ENCODE data around the gene ARHGEF4.

The ARHGEF4 gene

DNA sequence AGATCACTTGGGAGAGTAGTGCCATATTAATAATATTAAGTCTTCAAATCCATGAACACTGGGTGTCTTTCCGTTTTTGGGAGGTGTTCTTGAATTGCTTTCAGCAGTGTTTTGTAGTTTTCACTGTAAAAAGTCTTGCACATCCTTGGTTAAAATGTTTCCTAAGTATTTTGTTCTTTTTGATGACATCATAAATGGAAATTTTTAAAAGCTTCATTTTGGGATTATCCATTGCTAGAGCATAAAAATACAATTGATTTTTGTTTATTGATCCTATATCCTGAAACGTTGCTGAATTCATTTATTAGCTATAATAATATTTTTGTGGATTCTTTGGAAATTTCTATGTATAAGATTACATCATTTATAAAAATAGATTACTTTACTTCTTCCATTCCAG lies 96.8 kb downstream of the ARHGEF4 start:
- Mint-ChIP-seq H3K4me1 (ENCODE audit: low read depth) (no peaks in the 10 kb centered on the region), H3K27me3 (peaks cover 5% of the 10 kb centered on the region), H3K9me3 (peaks cover 23% of the 10 kb centered on the region), H3K36me3 (ENCODE audit: low read depth) (no peaks in the 10 kb centered on the region), H3K27ac (no peak overlapping the region), H3K4me3 (no peak overlapping the region)
- intact Hi-C loops (cut with micrococcal nuclease), result no loop called here

DNA sequence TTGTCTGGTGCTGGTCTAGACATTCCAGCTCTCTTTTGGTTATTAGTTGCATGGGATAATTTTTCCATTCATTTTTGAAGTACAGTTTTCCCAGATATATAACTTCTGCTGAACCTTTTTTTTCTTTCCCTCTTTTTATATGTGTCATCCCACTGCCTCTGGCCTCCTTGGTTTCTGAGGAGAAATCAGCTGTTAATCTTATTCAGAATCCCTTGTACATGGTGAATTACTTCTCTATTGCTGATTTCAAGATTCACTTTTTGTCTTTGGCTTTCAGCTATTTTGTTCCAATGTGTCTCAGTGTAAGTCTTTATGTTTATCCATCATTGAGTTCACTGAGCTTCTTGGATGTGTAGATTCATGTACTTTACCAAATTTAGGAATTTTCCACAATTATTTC lies 99.7 kb downstream of the ARHGEF4 start:
- H3K27ac Mint-ChIP-seq, result no peak overlapping the region
- no peaks in the 10 kb centered on the region for H3K4me1 Mint-ChIP-seq (ENCODE audit: low read depth)
- intact Hi-C loops (cut with micrococcal nuclease), result no loop called here
- peaks cover 31% of the 10 kb centered on the region for H3K9me3 Mint-ChIP-seq
- H3K27me3 Mint-ChIP-seq, result peaks cover 4% of the 10 kb centered on the region
- no peak overlapping the region for H3K4me3 Mint-ChIP-seq
- H3K36me3 Mint-ChIP-seq (ENCODE audit: low read depth), result no peaks in the 10 kb centered on the region

DNA sequence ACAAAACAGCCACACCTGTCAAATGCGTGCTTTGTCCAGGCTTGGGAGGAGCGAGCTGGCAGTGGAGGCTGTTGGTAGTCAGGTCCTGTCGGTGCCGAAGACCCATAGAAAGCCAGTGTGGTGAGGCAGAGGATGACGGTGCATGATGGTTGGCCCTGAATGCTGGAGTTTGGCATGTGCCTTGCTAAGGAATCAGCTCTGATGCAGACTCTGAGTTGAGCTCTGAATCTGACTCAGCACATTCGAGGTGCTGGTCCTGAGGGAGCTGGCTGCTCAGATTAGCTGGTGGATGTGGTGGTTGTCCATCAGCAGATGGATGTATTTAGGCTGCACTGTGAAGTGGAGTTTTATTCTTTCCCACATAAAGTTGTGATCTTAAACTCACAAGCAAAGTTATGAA lies 111.3 kb downstream of the ARHGEF4 start:
- H3K36me3 Mint-ChIP-seq (ENCODE audit: low read depth), result no peaks in the 10 kb centered on the region
- H3K27ac Mint-ChIP-seq, result no peak overlapping the region
- no peaks in the 10 kb centered on the region for H3K4me1 Mint-ChIP-seq (ENCODE audit: low read depth)
- intact Hi-C loops (cut with micrococcal nuclease), result no loop called here
- no peak overlapping the region for H3K4me3 Mint-ChIP-seq
- H3K27me3 Mint-ChIP-seq, result no peaks in the 10 kb centered on the region
- peaks cover 34% of the 10 kb centered on the region for H3K9me3 Mint-ChIP-seq

DNA sequence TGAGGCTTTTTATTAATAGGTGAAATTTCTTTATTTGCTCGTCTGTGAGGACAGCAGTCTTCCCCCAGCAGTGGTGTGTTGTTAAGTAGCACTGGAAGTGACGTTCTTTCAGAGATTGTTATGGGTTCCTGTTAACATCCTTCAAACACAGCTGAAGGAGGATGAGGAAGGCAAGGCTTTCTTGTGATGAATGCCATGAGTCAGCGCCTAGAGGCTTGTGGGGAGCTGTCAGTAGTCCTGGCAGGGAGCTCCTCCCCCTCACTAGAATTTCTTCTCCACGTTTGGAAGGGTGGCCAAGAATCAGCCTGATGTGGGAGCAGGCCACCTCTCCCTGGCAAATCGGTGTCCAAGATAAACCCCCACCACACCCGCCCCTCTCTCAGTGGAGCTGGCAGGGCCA lies 113.2 kb downstream of the ARHGEF4 start:
- intact Hi-C loops (cut with micrococcal nuclease), result no loop called here
- Mint-ChIP-seq H3K4me3 (no peak overlapping the region), H3K27me3 (no peaks in the 10 kb centered on the region), H3K36me3 (ENCODE audit: low read depth) (no peaks in the 10 kb centered on the region), H3K27ac (no peak overlapping the region), H3K4me1 (ENCODE audit: low read depth) (no peaks in the 10 kb centered on the region), H3K9me3 (peaks cover 27% of the 10 kb centered on the region)

DNA sequence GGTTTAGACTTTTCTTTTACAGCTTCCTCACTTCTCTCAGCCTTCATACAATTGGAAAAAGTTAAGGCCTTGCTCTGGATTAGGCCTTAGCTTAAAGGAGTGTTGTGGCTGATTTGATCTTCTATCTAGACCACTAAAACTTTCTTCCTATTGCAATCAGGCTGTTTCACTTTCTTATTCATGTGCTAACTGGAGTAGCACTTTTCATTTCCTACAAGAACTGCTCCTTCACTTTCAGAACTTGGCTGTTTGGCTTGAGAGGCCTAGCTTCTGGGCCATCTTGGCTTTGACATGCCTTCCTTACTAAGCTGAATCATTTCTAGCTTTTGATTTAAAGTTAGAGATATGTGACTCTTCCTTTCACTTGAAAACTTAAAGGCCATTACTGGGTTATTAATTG lies 114.3 kb downstream of the ARHGEF4 start:
- intact Hi-C loops (cut with micrococcal nuclease), result no loop called here
- Mint-ChIP-seq H3K4me3 (no peak overlapping the region), H3K4me1 (ENCODE audit: low read depth) (no peaks in the 10 kb centered on the region), H3K27me3 (no peaks in the 10 kb centered on the region), H3K9me3 (peaks cover 26% of the 10 kb centered on the region), H3K27ac (no peak overlapping the region), H3K36me3 (ENCODE audit: low read depth) (no peaks in the 10 kb centered on the region)

DNA sequence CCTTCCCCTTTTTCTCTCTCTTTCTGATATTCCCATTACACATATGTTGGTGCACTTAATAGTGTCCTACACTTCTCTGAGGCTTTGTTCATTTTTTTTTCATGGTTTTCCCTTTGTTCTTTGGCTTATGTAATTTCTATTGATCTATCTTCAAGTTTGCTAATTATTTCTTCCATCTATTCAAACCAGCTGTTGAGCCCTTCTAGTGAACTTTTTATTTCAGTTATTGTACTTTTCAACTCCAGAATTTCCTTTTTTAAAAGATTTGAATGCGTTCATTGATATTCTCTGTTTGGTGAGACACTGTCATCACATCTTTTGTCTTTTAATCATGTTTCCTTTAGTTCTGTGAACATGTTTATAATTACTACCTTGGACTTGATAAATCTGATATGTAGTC lies 118.2 kb downstream of the ARHGEF4 start:
- H3K4me3 Mint-ChIP-seq, result no peak overlapping the region
- peaks cover 3% of the 10 kb centered on the region for H3K27me3 Mint-ChIP-seq
- no peaks in the 10 kb centered on the region for H3K36me3 Mint-ChIP-seq (ENCODE audit: low read depth)
- H3K27ac Mint-ChIP-seq, result no peak overlapping the region
- intact Hi-C loops (cut with micrococcal nuclease), result no loop called here
- peaks cover 18% of the 10 kb centered on the region for H3K9me3 Mint-ChIP-seq
- no peaks in the 10 kb centered on the region for H3K4me1 Mint-ChIP-seq (ENCODE audit: low read depth)

DNA sequence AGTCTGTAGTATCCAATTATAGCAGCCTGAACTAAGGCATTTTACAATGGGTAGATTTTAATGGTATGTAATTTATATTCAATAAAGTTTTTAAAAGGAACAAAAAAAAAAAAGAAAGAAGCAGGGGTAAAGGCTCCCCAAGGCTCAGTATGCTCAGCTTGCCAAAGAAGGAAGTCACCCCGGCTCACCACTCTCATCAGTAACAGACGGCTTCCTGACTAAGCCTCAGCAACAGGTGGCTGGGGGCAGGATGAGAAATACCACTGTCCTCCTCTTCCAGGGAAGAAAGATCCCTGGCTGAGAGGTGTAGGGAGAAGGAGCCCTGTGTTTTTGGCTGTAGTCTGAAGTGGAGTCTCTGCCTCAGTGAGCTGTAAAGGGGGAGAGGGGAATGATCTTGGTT lies 121.2 kb downstream of the ARHGEF4 start:
- Mint-ChIP-seq H3K4me3 (no peak overlapping the region), H3K4me1 (ENCODE audit: low read depth) (no peaks in the 10 kb centered on the region), H3K27me3 (peaks cover 23% of the 10 kb centered on the region), H3K36me3 (ENCODE audit: low read depth) (no peaks in the 10 kb centered on the region), H3K9me3 (peaks cover 18% of the 10 kb centered on the region), H3K27ac (no peak overlapping the region)
- intact Hi-C loops (cut with micrococcal nuclease), result no loop called here

DNA sequence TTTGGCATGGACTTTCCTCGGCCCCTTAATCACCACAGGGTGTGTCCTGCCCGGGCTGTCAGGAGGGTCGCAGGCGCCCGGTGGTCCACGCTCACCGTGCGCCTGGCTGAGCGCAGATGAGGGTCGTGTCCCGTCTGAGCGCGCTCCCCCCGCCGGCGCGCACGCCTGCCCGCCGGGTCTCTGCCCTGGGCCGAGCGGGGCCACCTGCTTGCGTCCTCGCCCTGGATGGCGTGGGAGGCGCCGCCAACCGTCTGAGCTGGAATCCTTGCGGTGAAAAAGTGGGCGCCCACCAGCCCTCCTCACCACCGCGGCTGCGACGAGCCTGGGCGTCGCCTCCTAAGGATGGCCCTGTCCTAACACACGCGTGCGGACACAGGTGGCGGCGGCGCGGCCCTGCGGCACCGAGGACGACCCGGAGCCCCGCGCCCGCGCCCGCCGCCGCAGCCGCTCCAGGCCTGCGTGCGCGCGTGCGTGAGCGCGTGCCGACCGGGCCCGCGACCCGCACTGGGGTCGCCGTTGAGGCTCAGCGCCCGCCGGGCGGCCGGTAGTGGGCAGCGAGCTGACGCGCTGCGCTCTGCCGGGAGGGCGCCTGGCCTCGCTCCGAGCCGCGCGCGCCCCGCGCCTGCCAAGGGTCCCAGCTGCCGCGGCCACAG lies 126.6 kb downstream of the ARHGEF4 start:
- Mint-ChIP-seq H3K27me3 (peaks cover 55% of the 10 kb centered on the region), H3K36me3 (ENCODE audit: low read depth) (no peaks in the 10 kb centered on the region), H3K27ac (no peak overlapping the region), H3K4me1 (ENCODE audit: low read depth) (peaks cover 13% of the 10 kb centered on the region), H3K9me3 (no peaks in the 10 kb centered on the region), H3K4me3 (no peak overlapping the region)
- intact Hi-C loops (cut with micrococcal nuclease), result no loop called here

DNA sequence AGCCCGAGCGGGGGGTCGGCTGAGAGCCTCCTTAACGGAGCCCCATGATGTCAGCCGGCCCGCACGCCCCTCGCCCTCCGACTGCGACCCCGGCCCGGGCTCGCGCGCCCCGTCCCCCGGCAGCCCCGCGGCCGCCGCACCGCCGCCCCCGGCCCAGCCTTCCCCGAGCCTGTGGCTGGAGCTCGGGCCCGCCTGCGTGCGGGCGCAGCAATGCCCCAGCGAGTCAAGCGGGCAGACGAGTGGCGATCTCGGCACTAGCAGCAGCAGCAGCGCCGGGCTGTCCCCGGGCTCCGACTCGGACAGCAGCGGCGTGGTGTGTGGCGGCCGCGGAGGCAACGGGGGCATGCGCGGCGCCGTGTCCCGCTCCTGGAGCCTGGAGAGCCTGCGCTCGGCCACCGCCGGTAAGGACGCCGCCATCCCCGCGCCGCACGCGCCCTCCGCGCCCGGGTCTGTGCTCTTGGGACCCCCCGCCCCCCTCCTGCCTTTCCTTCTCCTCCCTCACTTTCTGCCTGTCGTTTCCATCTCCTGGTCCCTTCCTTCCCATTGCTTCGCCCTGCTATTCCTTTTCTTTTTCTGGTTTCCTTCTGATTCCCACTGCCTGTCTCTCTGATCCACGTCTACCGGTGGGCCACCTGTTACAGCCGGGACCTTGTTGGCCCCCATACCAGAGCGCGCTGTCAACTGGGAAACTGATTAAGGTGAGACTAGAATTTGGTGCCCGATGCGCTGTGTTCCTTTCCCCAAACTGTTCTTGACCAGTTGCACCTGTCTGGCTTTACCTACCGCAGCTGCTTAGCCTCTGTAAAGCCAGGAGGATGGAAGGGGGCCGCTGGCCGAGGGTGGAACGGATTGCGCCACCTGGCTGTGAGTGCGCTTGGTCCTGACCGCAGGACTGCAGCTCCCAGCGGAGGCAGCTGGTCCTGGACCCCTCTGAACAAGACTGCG lies 127.4 kb downstream of the ARHGEF4 start:
- Mint-ChIP-seq H3K27me3 (peaks cover 55% of the 10 kb centered on the region), H3K27ac (no peak overlapping the region), H3K4me1 (ENCODE audit: low read depth) (peaks cover 13% of the 10 kb centered on the region), H3K4me3 (no peak overlapping the region), H3K36me3 (ENCODE audit: low read depth) (no peaks in the 10 kb centered on the region), H3K9me3 (no peaks in the 10 kb centered on the region)
- intact Hi-C loops (cut with micrococcal nuclease), result no loop called here

DNA sequence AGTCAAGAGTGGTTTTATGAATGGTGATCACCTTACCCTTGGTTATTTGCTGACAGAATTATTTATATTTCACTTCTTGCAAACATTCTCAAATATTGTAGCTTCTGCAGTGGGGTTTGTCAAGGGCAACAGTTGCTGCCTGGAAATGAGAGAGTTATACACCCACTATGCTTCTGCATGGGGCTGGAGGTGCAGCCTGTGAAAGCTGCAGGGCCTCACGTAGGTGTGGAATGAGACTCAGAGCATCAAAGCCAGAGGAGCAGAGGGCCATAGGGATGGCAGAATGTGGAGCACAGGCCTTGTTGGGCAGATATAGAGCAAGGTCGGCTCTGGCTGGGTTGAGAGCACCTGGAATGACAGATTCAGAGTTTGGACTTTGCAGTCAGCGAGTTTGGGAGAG lies 128.2 kb downstream of the ARHGEF4 start:
- intact Hi-C loops (cut with micrococcal nuclease), result no loop called here
- Mint-ChIP-seq H3K36me3 (ENCODE audit: low read depth) (no peaks in the 10 kb centered on the region), H3K27ac (no peak overlapping the region), H3K4me3 (no peak overlapping the region), H3K9me3 (no peaks in the 10 kb centered on the region), H3K4me1 (ENCODE audit: low read depth) (peaks cover 13% of the 10 kb centered on the region), H3K27me3 (peaks cover 55% of the 10 kb centered on the region)

DNA sequence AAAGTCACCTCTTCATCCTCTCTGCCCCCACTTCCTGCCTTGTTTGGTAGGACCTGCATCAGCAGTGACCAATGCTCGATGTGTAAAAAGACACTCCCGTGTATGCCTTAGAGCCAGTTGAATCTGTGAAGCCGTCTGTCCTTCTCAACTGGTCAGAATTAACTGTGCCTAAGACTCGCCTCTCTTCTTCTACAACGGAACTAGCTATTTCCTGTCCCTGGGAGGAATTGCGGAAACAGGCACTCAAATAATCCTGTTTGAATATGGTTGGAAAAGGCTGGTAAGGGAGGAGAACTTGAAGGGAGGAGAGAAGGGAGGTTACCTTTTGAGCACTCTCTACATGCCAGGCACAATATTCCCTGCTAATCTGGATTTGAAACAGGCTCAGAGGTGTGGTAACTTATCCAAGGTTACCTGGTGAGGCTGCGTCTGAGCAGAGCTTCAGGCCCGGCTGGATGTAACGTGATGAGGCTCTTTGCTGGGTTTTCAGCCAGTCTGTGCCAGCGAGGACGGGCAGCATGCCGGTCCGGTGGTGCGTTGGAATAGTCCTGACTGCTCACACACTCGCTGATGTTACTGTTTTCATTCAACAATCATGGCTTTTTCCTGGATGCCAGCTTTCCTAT lies 129.5 kb downstream of the ARHGEF4 start:
- H3K27me3 Mint-ChIP-seq, result peaks cover 52% of the 10 kb centered on the region
- no peak overlapping the region for H3K4me3 Mint-ChIP-seq
- peaks cover 13% of the 10 kb centered on the region for H3K4me1 Mint-ChIP-seq (ENCODE audit: low read depth)
- no peaks in the 10 kb centered on the region for H3K36me3 Mint-ChIP-seq (ENCODE audit: low read depth)
- no peak overlapping the region for H3K27ac Mint-ChIP-seq
- H3K9me3 Mint-ChIP-seq, result no peaks in the 10 kb centered on the region
- intact Hi-C loops (cut with micrococcal nuclease), result no loop called here

DNA sequence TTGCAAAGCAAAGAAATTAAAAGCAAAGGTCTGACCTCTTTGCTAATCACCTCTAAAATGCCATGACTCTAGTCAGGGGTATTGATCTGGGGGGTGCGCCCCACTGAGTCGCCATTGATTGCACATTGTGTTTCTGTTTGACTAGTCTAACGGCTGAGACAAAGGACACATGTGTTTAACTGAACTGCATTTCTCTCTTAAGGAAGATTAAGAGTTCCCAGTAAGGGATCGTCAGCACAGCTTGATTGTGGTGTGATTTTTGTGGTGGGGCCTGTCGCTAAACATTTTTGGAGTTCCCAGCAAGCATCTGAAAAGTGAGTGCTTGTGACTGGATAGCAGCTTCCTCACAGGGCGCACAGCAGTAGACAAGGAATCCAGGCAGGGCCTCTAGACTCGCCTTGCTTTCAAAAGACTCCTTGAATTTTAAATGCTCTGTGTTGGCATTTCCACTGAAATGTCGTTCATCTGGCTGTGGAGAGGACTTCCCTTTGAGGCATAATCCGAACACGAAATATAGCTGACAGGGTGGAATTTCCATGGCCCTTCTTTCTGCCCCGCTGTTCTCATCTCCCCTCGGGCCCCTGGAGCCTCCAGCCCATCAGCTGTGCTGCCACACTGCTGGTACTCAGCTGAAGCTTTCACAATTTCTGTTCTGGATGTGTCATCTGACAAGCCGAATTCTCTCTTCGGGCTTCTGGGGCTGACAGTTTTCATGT lies 130.2 kb downstream of the ARHGEF4 start:
- H3K27ac Mint-ChIP-seq, result no peak overlapping the region
- intact Hi-C loops (cut with micrococcal nuclease), result no loop called here

DNA sequence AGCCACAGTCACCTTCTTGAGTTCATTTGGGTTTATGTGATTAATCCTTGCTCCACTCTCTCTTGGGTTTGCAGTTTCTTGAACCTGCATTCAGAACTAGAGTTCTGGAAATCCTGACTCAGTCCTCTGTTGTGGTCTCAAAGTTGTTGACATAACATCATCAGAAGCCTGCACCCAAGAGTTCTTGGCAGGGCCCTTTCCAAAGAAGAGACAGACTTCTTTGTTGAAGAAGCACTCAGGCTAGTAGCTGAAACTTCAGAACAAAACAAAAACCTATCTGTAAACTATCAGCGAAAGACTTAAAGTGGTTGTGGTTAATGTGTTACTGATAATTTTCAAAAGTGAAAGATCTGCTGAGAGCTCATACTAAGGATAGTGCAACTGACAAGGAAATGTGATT lies 135.7 kb downstream of the ARHGEF4 start:
- H3K4me1 Mint-ChIP-seq (ENCODE audit: low read depth), result no peaks in the 10 kb centered on the region
- no peak overlapping the region for H3K4me3 Mint-ChIP-seq
- H3K36me3 Mint-ChIP-seq (ENCODE audit: low read depth), result no peaks in the 10 kb centered on the region
- H3K9me3 Mint-ChIP-seq, result no peaks in the 10 kb centered on the region
- no peak overlapping the region for H3K27ac Mint-ChIP-seq
- H3K27me3 Mint-ChIP-seq, result peaks cover 4% of the 10 kb centered on the region
- intact Hi-C loops (cut with micrococcal nuclease), result no loop called here

More for the DNA sequence above, 130.2 kb downstream of the ARHGEF4 start:
- Mint-ChIP-seq H3K4me1 (ENCODE audit: low read depth) (peaks cover 13% of the 10 kb centered on the region), H3K4me3 (no peak overlapping the region), H3K9me3 (no peaks in the 10 kb centered on the region), H3K27me3 (peaks cover 47% of the 10 kb centered on the region), H3K36me3 (ENCODE audit: low read depth) (no peaks in the 10 kb centered on the region)

DNA sequence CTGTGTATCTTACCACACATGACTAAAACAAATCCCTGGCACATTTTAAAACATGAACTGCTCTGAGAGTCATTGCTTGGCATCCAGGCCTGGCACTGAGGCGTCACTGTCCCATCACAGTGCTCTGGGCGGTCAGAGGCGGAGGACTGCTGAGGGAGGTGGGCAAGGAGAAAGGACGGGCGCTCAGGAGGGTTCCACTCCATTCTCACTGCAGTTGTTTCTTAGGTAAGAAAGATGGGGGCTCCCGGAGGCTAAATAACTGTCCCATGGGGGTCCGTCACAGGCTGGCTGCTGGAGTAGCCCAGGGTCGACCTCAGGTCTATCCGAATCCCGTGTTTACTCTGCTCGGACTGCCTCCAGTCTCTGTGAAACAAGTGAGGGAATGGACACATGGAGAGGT lies 139.0 kb downstream of the ARHGEF4 start:
- no peaks in the 10 kb centered on the region for H3K9me3 Mint-ChIP-seq
- intact Hi-C loops (cut with micrococcal nuclease), result no loop called here
- H3K27ac Mint-ChIP-seq, result no peak overlapping the region
- peaks cover 2% of the 10 kb centered on the region for H3K27me3 Mint-ChIP-seq
- no peaks in the 10 kb centered on the region for H3K36me3 Mint-ChIP-seq (ENCODE audit: low read depth)
- H3K4me1 Mint-ChIP-seq (ENCODE audit: low read depth), result no peaks in the 10 kb centered on the region
- no peak overlapping the region for H3K4me3 Mint-ChIP-seq

Data from dendritic cell treated with granulocyte-macrophage colony-stimulating factor and Interleukin-4, amounts not matched to agents 40 ng/mL and 50 ng/mL, for 4 days (primary cell).